ENCODE data around the gene PPP1CA. TPM values are rescaled to one million over a fixed set of nuclear protein-coding genes. Genes with fewer than 3 reads are reported as not detected.
A peak's percentile ranks its signal among the peaks of the same experiment; 100 is the strongest.

Gene PPP1CA
- total and polyA plus RNA-seq, 4 donors, result 87.2 to 178 (median 157) TPM

GRCh38 chr11:67352546-67353316 is 48.9 kb downstream of the PPP1CA start:
- WGBS, 2 donors, result 10 to 21% methylated on average over 22 to 25 of the region's 25 CpGs
- Histone ChIP-seq H3K4me1 (ENCODE audit: control insufficient read depth in 5 of 5, insufficient read depth in 5 of 5, low read length in 5 of 5) (peaks cover 0 to 37% (median 15%) of the 10 kb centered on the region in 5 donors), H3K36me3 (ENCODE audit: control insufficient read depth in 4 of 4, insufficient read depth in 4 of 4, low read length in 4 of 4) (peaks cover 0 to 5% (median 0%) of the 10 kb centered on the region in 4 donors), H3K9ac (ENCODE audit: insufficient read depth in 1 of 2, low read length in 2 of 2) (peak overlapping the region; percentile 50 to 65), H3K27me3 (ENCODE audit: control insufficient read depth in 3 of 3, insufficient read depth in 3 of 3, low read length in 2 of 3) (no peaks in the 10 kb centered on the region), H3K4me3 (peak overlapping the region; percentile 71), H3K27ac (ENCODE audit: low read depth in 1 of 2, low read length in 1 of 2) (peak overlapping the region; percentile 97 to 100), H3K9me3 (ENCODE audit: control insufficient read depth in 4 of 4, insufficient read depth in 3 of 4, low read length in 3 of 4) (no peaks in the 10 kb centered on the region)
- ATAC-seq (ENCODE audit: insufficient read depth, low FRiP score), result peak; percentile 2
- no peak for TF ChIP-seq CTCF (IDR thresholded peaks at IDR 0.05; ENCODE audit: control extremely low read depth, extremely low read depth)
- no peak for DNase-seq

GRCh38 chr11:67351275-67352005 is 50.2 kb downstream of the PPP1CA start:
- peak; percentile 25 for ATAC-seq (ENCODE audit: insufficient read depth, low FRiP score)
- peaks cover 0 to 6% (median 0%) of the 10 kb centered on the region in 4 donors for H3K36me3 ChIP-seq (ENCODE audit: control insufficient read depth in 4 of 4, insufficient read depth in 4 of 4, low read length in 4 of 4)
- peak overlapping the region in 1 of 2 donors; percentile 52 for H3K27ac ChIP-seq (ENCODE audit: low read depth in 1 of 2, low read length in 1 of 2)
- no peak overlapping the region for H3K4me3 ChIP-seq
- no peaks in the 10 kb centered on the region for H3K9me3 ChIP-seq (ENCODE audit: control insufficient read depth in 4 of 4, insufficient read depth in 3 of 4, low read length in 3 of 4)
- no peak overlapping the region for H3K9ac ChIP-seq (ENCODE audit: insufficient read depth in 1 of 2, low read length in 2 of 2)
- peak; percentile 92 for TF ChIP-seq CTCF (IDR thresholded peaks at IDR 0.05; ENCODE audit: control extremely low read depth, extremely low read depth)
- WGBS, 2 donors, result 53 to 55% methylated on average over 11 of the region's 11 CpGs
- H3K27me3 ChIP-seq (ENCODE audit: control insufficient read depth in 3 of 3, insufficient read depth in 3 of 3, low read length in 2 of 3), result no peaks in the 10 kb centered on the region
- DNase-seq, result peak; percentile 70 to 87 (median 80)
- peaks cover 0 to 27% (median 12%) of the 10 kb centered on the region in 5 donors for H3K4me1 ChIP-seq (ENCODE audit: control insufficient read depth in 5 of 5, insufficient read depth in 5 of 5, low read length in 5 of 5)

GRCh38 chr11:67349928-67350465 is 51.7 kb downstream of the PPP1CA start:
- H3K4me1 ChIP-seq (ENCODE audit: control insufficient read depth in 5 of 5, insufficient read depth in 5 of 5, low read length in 5 of 5), result peaks cover 0 to 24% (median 13%) of the 10 kb centered on the region in 5 donors
- no peak overlapping the region for H3K4me3 ChIP-seq
- TF ChIP-seq CTCF (IDR thresholded peaks at IDR 0.05; ENCODE audit: control extremely low read depth, extremely low read depth), result no peak
- H3K36me3 ChIP-seq (ENCODE audit: control insufficient read depth in 4 of 4, insufficient read depth in 4 of 4, low read length in 4 of 4), result peaks cover 0 to 6% (median 0%) of the 10 kb centered on the region in 4 donors
- H3K9ac ChIP-seq (ENCODE audit: insufficient read depth in 1 of 2, low read length in 2 of 2), result no peak overlapping the region
- no peaks in the 10 kb centered on the region for H3K27me3 ChIP-seq (ENCODE audit: control insufficient read depth in 3 of 3, insufficient read depth in 3 of 3, low read length in 2 of 3)
- ATAC-seq (ENCODE audit: insufficient read depth, low FRiP score) (no peak), DNase-seq (no peak)
- no peaks in the 10 kb centered on the region for H3K9me3 ChIP-seq (ENCODE audit: control insufficient read depth in 4 of 4, insufficient read depth in 3 of 4, low read length in 3 of 4)
- 91 to 95% methylated on average over 4 of the region's 4 CpGs for WGBS, 2 donors
- no peak overlapping the region for H3K27ac ChIP-seq (ENCODE audit: low read depth in 1 of 2, low read length in 1 of 2)

Data from lung (tissue), 12 donors.